Natural killer cell treated with Interleukin-12 subunit alpha and Interleukin-12 subunit beta and Interleukin-15 and Interleukin-18, amount 100 ng/mL, for 72 hours (primary cell): ENCODE data around the gene DYNLT5. TPM values are rescaled to one million over a fixed set of nuclear protein-coding genes. Genes with fewer than 3 reads are reported as not detected.
A peak's percentile ranks its signal among the peaks of the same experiment; 100 is the strongest.
"Not testable (repeated sequence)": the region's sequence is repeated elsewhere in the genome, so short reads cannot be mapped to it uniquely, and the experiment has no call there.

Experiments
- ATAC-seq, 2 donors: fragments of 150-1000 bp; cut with Tn5 transposase in 1 of 2; sonication (Bioruptor Pico), chemical (Tn5 transposase) in 1 of 2; 2 replicates each; pipeline ENCODE4 v1.10.0; 2021
- DNase-seq: peaks from one replicate; pipeline ENCODE4 v3.0.0; 2022; ENCODE audit warnings: low spot score
- H3K27ac Mint-ChIP-seq, 2 donors: 1 replicate in 1 of 2; 2 replicates in 1 of 2; pipeline ENCODE4 v1.8.0; 2022; ENCODE audit warnings: mixed read lengths in 2 of 2, mild to moderate bottlenecking in 1 of 2, moderate library complexity in 1 of 2
- H3K27me3 Mint-ChIP-seq, 2 donors: 1 replicate in 1 of 2; 2 replicates in 1 of 2; pipeline ENCODE4 v1.8.0; 2022; ENCODE audit warnings: mixed read lengths in 2 of 2
- H3K36me3 Mint-ChIP-seq: one replicate; pipeline ENCODE4 v1.8.0; 2022; ENCODE audit warnings: mixed read lengths
- H3K4me1 Mint-ChIP-seq, 2 donors: 1 replicate in 1 of 2; 2 replicates in 1 of 2; pipeline ENCODE4 v1.8.0; 2022; ENCODE audit warnings: low read depth in 2 of 2, mixed read lengths in 2 of 2, mild to moderate bottlenecking in 1 of 2
- H3K4me3 Mint-ChIP-seq: one replicate; pipeline ENCODE4 v1.8.0; 2022; ENCODE audit warnings: mixed read lengths
- H3K9me3 Mint-ChIP-seq: 2 replicates; pipeline ENCODE4 v1.8.0; 2022; ENCODE audit warnings: mixed read lengths
- total RNA-seq, 2 donors: library from RNA; stranded (reverse); gene quantifications; one replicate each; pipeline ENCODE4 v1.2.3, GENCODE V29; 2022

DYNLT5 gene
- total RNA-seq, 2 donors from 2014 or later, result not detected

DNA sequence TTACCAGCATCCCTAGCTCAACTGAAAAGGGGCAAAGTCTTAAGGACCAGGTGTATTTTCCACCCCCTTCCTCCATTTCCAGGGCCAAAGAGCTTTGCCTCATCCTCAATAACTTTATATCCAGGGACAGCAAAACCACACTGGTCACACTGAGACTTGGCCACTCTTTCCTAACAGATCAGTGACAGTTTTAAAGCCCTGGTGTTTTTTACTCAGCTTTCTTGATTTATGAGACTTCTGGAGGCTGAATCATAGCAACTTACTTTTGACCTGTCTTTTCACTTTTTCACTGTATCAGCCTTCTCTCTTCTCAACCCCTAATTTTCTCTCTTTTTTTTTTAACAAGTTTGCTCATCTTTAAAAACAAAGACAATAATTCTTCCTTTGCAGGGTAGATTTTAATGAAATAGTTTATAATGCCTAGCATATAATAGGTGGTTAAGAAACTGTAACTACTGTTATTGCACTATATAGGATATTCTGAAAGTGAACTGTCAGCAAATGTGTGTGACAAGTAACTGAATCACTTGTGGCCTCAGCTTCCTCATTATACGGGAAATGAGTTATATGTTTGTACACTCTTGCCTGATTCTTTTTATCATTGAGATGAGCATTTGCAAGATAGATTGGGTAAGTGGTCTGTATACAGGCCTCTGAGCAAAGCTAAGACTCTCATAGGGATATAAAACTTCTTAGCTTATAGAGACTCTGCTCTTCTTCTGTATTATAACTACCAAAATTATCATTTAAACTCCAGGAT, 19.7 kb upstream of the DYNLT5 start:
- Mint-ChIP-seq H3K4me1 (peaks cover 9 to 14% of the 10 kb centered on the region in 2 donors), H3K27ac (peak overlapping the region; percentile 25 to 52), H3K9me3 (no peaks in the 10 kb centered on the region), H3K27me3 (peaks cover 12% of the 10 kb centered on the region in 2 donors), H3K36me3 (no peaks in the 10 kb centered on the region), H3K4me3 (peak overlapping the region; percentile 5)
- DNase-seq (no peak), ATAC-seq (peak; percentile 65 to 88)

DNA sequence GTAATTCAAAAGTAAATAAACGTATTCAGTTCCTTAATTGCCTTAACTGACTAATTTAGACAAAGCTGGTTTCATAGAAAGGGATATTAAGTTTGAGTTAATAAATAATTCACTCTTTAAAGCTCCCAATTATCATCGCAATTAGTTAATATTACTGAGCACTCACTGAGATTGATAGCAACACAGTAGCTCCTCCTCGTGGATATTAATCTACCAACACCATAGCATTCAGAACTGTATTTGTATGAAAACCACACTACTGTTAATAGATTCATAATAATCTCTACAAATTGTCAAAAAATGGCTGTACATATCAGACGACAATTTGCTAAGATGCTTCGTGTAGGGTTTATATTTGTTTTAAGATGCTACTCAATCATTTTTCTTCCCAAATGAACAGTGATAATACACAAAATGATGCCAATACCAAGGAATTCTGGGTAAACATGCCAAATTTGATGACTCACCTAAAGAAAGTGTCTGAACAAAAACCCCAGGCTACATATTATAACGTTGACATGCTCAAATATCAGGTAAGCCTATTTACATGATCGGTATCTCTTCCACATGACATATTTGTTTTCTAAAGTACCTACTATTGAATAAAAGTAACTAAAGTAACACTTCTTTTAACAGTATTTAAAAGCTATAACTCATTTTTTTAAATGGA, 18.8 kb upstream of the DYNLT5 start:
- ATAC-seq (no peak), DNase-seq (no peak)
- Mint-ChIP-seq H3K27ac (no peak overlapping the region), H3K4me3 (no peak overlapping the region), H3K4me1 (peaks cover 8 to 14% of the 10 kb centered on the region in 2 donors), H3K36me3 (no peaks in the 10 kb centered on the region), H3K9me3 (no peaks in the 10 kb centered on the region), H3K27me3 (peaks cover 3 to 11% of the 10 kb centered on the region in 2 donors)

GRCh38 chr1:66734531-66734930, 17.7 kb upstream of the DYNLT5 start:
- H3K27me3 Mint-ChIP-seq, ATAC-seq, H3K27ac Mint-ChIP-seq, H3K9me3 Mint-ChIP-seq, H3K4me3 Mint-ChIP-seq, H3K36me3 Mint-ChIP-seq, DNase-seq: not testable (repeated sequence)
- peaks cover 9 to 14% of the 10 kb centered on the region in 2 donors for H3K4me1 Mint-ChIP-seq

DNA sequence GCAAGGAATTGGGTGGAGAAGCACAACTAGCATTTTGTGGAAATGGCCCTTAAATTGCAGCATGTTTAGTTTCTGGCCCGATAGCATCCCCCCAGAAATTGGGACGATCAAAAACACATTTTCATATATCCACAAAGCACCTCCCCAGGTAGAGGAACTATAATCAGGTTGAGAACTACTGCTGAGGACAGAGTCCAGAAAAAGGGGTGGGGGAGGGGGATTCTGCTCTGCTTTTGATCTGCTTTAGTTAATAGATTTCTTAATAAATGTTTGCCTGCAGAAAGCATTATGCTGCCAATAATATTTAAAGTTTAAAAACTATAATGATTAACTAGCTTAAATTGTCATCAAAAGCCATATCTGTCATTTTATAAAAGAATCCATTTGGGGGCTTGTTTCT, 14.4 kb upstream of the DYNLT5 start:
- no peak overlapping the region for H3K27ac Mint-ChIP-seq
- no peaks in the 10 kb centered on the region for H3K36me3 Mint-ChIP-seq
- H3K4me1 Mint-ChIP-seq, result peaks cover 8% of the 10 kb centered on the region in 2 donors
- H3K27me3 Mint-ChIP-seq, result no peaks in the 10 kb centered on the region
- no peaks in the 10 kb centered on the region for H3K9me3 Mint-ChIP-seq
- no peak overlapping the region for H3K4me3 Mint-ChIP-seq
- no peak for ATAC-seq
- DNase-seq, result no peak

- DNase-seq (no peak), ATAC-seq (peak in 1 of 2 donors; percentile 61)
- H3K4me3 Mint-ChIP-seq, result no peak overlapping the region
- no peaks in the 10 kb centered on the region for H3K9me3 Mint-ChIP-seq
- no peaks in the 10 kb centered on the region for H3K27me3 Mint-ChIP-seq
- peaks cover 5 to 8% of the 10 kb centered on the region in 2 donors for H3K4me1 Mint-ChIP-seq
- H3K36me3 Mint-ChIP-seq, result no peaks in the 10 kb centered on the region
- H3K27ac Mint-ChIP-seq, result no peak overlapping the region
Measured at GRCh38 chr1:66739401-66740157, 12.7 kb upstream of the DYNLT5 start.

DNA sequence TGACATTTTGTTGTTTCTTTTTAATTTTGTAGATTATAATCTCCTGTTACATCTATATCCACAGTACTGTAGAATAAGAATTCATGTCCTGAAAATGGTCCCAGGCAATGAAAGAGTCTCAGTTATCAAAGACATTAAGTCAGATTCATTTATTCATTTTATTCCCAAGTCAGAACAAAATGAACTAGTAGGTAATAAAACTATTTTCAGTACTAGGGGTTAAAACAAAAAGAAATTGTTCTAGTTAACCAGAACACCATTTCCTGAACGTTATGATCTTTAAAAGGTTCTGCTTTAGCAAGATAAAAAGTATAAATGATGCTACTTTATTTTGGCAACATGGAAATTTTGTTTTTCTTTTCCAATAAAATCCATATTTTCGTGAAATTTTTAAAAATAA, 6.8 kb upstream of the DYNLT5 start:
- Mint-ChIP-seq H3K27me3 (peaks cover 16 to 26% of the 10 kb centered on the region in 2 donors), H3K36me3 (no peaks in the 10 kb centered on the region), H3K4me1 (peaks cover 0 to 5% of the 10 kb centered on the region in 2 donors), H3K4me3 (no peak overlapping the region), H3K9me3 (no peaks in the 10 kb centered on the region), H3K27ac (no peak overlapping the region)
- DNase-seq (no peak), ATAC-seq (no peak)

DNA sequence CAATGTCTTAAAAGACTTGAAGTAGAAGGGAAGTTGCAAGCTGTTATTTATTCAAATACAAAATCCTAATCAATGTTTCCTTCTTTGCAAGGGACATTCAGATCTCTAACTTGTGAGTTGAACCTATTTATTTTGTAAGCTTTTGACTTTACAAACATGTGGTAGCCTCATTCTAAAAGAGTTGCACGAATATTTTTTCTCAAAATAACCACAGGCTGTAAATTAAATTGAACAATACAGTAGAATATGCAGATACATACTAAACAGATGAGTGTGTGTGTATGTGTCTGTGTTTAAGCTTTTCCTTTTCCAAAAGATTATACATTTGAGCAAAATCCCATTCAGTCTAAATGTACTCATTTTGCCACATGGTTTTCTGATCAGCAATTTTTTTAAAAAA, 4.8 kb upstream of the DYNLT5 start:
- H3K27me3 Mint-ChIP-seq, result peaks cover 27 to 39% of the 10 kb centered on the region in 2 donors
- no peaks in the 10 kb centered on the region for H3K36me3 Mint-ChIP-seq
- ATAC-seq, result no peak
- no peak overlapping the region for H3K27ac Mint-ChIP-seq
- H3K4me3 Mint-ChIP-seq, result no peak overlapping the region
- DNase-seq, result no peak
- H3K9me3 Mint-ChIP-seq, result no peaks in the 10 kb centered on the region
- peaks cover 5 to 12% of the 10 kb centered on the region in 2 donors for H3K4me1 Mint-ChIP-seq

GRCh38 chr1:66750577-66750976, 1.7 kb upstream of the DYNLT5 start:
- H3K27ac Mint-ChIP-seq, result no peak overlapping the region
- peak overlapping the region; percentile 7 for H3K4me3 Mint-ChIP-seq
- peaks cover 34 to 47% of the 10 kb centered on the region in 2 donors for H3K27me3 Mint-ChIP-seq
- DNase-seq (no peak), ATAC-seq (no peak)
- H3K36me3 Mint-ChIP-seq, result no peaks in the 10 kb centered on the region
- peaks cover 9 to 17% of the 10 kb centered on the region in 2 donors for H3K4me1 Mint-ChIP-seq
- H3K9me3 Mint-ChIP-seq, result no peaks in the 10 kb centered on the region

GRCh38 chr1:66751160-66751559, 1.1 kb upstream of the DYNLT5 start:
- H3K4me1 Mint-ChIP-seq, result peaks cover 9 to 17% of the 10 kb centered on the region in 2 donors
- no peaks in the 10 kb centered on the region for H3K9me3 Mint-ChIP-seq
- H3K36me3 Mint-ChIP-seq, result no peaks in the 10 kb centered on the region
- ATAC-seq (no peak), DNase-seq (no peak)
- peak overlapping the region; percentile 64 for H3K4me3 Mint-ChIP-seq
- peaks cover 34 to 47% of the 10 kb centered on the region in 2 donors for H3K27me3 Mint-ChIP-seq
- no peak overlapping the region for H3K27ac Mint-ChIP-seq

- H3K27me3 Mint-ChIP-seq, result peaks cover 38 to 58% of the 10 kb centered on the region in 2 donors
- no peaks in the 10 kb centered on the region for H3K9me3 Mint-ChIP-seq
- H3K4me1 Mint-ChIP-seq, result peaks cover 9 to 17% of the 10 kb centered on the region in 2 donors
- H3K27ac Mint-ChIP-seq, result no peak overlapping the region
- DNase-seq (no peak), ATAC-seq (peak in 1 of 2 donors; percentile 36)
- H3K4me3 Mint-ChIP-seq, result peak overlapping the region; percentile 64
- no peaks in the 10 kb centered on the region for H3K36me3 Mint-ChIP-seq
Measured at GRCh38 chr1:66752671-66753371, 562 bp downstream of the DYNLT5 start.

DNA sequence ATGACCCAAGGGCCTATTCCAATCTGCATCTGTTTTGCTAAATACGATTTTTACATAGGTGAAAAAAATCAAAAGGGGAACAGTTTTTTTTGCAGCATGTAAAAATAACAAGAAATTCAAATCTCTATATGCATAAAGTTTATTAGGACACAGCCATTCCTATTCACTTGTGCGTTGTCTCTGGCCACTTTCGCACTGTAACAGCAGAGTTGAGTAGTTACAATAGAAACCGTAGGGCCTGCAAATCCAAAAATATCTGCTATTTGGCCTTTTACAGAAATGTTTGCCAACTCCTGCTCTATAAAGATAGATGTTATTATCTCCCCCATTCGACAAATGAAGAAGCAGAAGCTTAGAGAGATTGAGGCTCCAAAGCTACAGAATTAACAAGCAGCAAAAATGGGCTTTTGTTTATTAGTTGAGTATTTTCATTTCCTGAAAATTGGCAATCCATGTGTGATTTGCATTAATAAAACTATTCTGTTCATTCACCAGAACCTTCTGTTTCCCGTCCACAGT, 5.5 kb downstream of the DYNLT5 start:
- no peak for ATAC-seq
- no peak overlapping the region for H3K4me3 Mint-ChIP-seq
- H3K27ac Mint-ChIP-seq, result no peak overlapping the region
- H3K9me3 Mint-ChIP-seq, result no peaks in the 10 kb centered on the region
- peaks cover 14 to 23% of the 10 kb centered on the region in 2 donors for H3K27me3 Mint-ChIP-seq
- DNase-seq, result no peak
- no peaks in the 10 kb centered on the region for H3K36me3 Mint-ChIP-seq
- peaks cover 4% of the 10 kb centered on the region in 2 donors for H3K4me1 Mint-ChIP-seq

DNA sequence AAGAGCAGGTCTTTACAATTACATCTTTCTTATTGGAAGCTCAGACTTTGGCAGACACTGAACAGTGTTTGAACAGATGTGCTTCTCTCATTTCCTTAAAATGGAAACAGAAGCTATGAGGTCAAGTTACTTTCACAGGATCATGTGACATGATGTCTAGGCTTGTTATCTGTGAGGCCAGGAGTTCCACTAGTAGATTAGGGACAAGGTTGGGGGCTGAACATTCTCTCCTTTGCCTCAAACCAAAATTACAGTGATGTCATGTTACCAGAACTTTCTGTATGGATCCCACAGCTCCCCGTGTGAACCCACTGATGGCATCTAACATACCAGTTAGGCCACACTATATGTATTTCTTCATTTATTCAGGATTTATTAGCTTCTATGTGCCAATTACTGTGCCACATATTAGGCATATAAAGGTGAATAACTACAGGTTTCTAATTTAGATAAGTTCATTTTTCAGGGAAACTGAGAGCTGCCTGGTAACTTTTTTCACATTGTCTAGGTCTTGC, 6.0 kb downstream of the DYNLT5 start:
- Mint-ChIP-seq H3K27me3 (peaks cover 10 to 18% of the 10 kb centered on the region in 2 donors), H3K9me3 (no peaks in the 10 kb centered on the region), H3K36me3 (no peaks in the 10 kb centered on the region), H3K27ac (no peak overlapping the region), H3K4me3 (no peak overlapping the region), H3K4me1 (no peaks in the 10 kb centered on the region)
- DNase-seq, result no peak
- no peak for ATAC-seq

- DNase-seq, result no peak
- Mint-ChIP-seq H3K36me3 (no peaks in the 10 kb centered on the region), H3K9me3 (no peaks in the 10 kb centered on the region), H3K27me3 (peaks cover 6 to 17% of the 10 kb centered on the region in 2 donors), H3K27ac (no peak overlapping the region), H3K4me3 (no peak overlapping the region), H3K4me1 (peaks cover 0 to 3% of the 10 kb centered on the region in 2 donors)
- ATAC-seq, result no peak
Measured at GRCh38 chr1:66760506-66760905, 8.2 kb downstream of the DYNLT5 start.
